Subcutaneous abdominal adipose tissue (tissue), 5 donors: ENCODE results near the gene NADSYN1.
A peak's percentile ranks its signal among the peaks of the same experiment; 100 is the strongest.

ENCODE experiments used
- H3K27ac ChIP-seq: one replicate; pipeline ENCODE4 v1.7.0; 2013; ENCODE audit warnings: low read depth, mild to moderate bottlenecking, inconsistent platforms, low read length, moderate library complexity
- H3K27me3 ChIP-seq, 5 donors: one replicate each; pipeline ENCODE4 v1.7.0; 2013; ENCODE audit warnings: low read length in 5 of 5, inconsistent platforms in 1 of 5; ENCODE audit not compliant: control insufficient read depth in 5 of 5, insufficient read depth in 4 of 5
- H3K36me3 ChIP-seq, 5 donors: one replicate each; pipeline ENCODE4 v1.7.0; 2013; ENCODE audit warnings: low read length in 5 of 5; ENCODE audit not compliant: control insufficient read depth in 5 of 5, insufficient read depth in 5 of 5
- H3K4me1 ChIP-seq, 5 donors: one replicate each; pipeline ENCODE4 v1.7.0; 2013; ENCODE audit warnings: low read length in 5 of 5, mild to moderate bottlenecking in 3 of 5, moderate library complexity in 1 of 5; ENCODE audit not compliant: control insufficient read depth in 5 of 5, insufficient read depth in 5 of 5
- H3K4me3 ChIP-seq, 5 donors: one replicate each; pipeline ENCODE4 v1.7.0; 2013; ENCODE audit warnings: low read length in 5 of 5, low read depth in 1 of 5
- H3K9ac ChIP-seq, 5 donors: one replicate each; pipeline ENCODE4 v1.7.0; 2013; ENCODE audit warnings: low read length in 5 of 5, mild to moderate bottlenecking in 4 of 5, moderate library complexity in 3 of 5
- H3K9me3 ChIP-seq, 5 donors: one replicate each; pipeline ENCODE4 v1.7.0; 2013; ENCODE audit warnings: low read length in 5 of 5; ENCODE audit not compliant: control insufficient read depth in 5 of 5
- donor health status: healthy.
- donor health status: healthy.
- donor health status: healthy.
- donor health status: healthy.
- donor health status: healthy.

The NADSYN1 gene

GRCh38 chr11:71432761-71433647 is 20.0 kb upstream of the NADSYN1 start:
- H3K27ac ChIP-seq: peak overlapping the region; percentile 35
- peaks cover 0 to 3% (median 0%) of the 10 kb centered on the region in 5 donors for H3K9me3 ChIP-seq
- peaks cover 0 to 22% (median 20%) of the 10 kb centered on the region in 5 donors for H3K36me3 ChIP-seq
- peaks cover 0 to 46% (median 35%) of the 10 kb centered on the region in 5 donors for H3K4me1 ChIP-seq
- H3K4me3 ChIP-seq: peak overlapping the region in 2 of 5 donors; percentile 1 to 6
- no peak overlapping the region for H3K9ac ChIP-seq
- no peaks in the 10 kb centered on the region for H3K27me3 ChIP-seq

- no peak overlapping the region for H3K9ac ChIP-seq
- peak overlapping the region in 3 of 5 donors; percentile 1 to 6 (median 6) for H3K4me3 ChIP-seq
- H3K9me3 ChIP-seq: no peaks in the 10 kb centered on the region
- no peaks in the 10 kb centered on the region for H3K27me3 ChIP-seq
- H3K4me1 ChIP-seq: peaks cover 0 to 40% (median 30%) of the 10 kb centered on the region in 5 donors
- no peak overlapping the region for H3K27ac ChIP-seq
- H3K36me3 ChIP-seq: peaks cover 0 to 31% (median 27%) of the 10 kb centered on the region in 5 donors
Observed at GRCh38 chr11:71433648-71434450, 19.2 kb upstream of the NADSYN1 start.

- H3K4me1 ChIP-seq: peaks cover 0 to 32% (median 22%) of the 10 kb centered on the region in 5 donors
- H3K27ac ChIP-seq: no peak overlapping the region
- H3K9ac ChIP-seq: no peak overlapping the region
- peaks cover 0 to 38% (median 35%) of the 10 kb centered on the region in 5 donors for H3K36me3 ChIP-seq
- no peaks in the 10 kb centered on the region for H3K9me3 ChIP-seq
- no peak overlapping the region for H3K4me3 ChIP-seq
- no peaks in the 10 kb centered on the region for H3K27me3 ChIP-seq
Observed at GRCh38 chr11:71434576-71435130, 18.4 kb upstream of the NADSYN1 start.

- Histone ChIP-seq H3K27ac (no peak overlapping the region), H3K4me1 (peaks cover 0 to 29% (median 19%) of the 10 kb centered on the region in 5 donors), H3K4me3 (no peak overlapping the region), H3K27me3 (no peaks in the 10 kb centered on the region), H3K36me3 (peaks cover 0 to 45% (median 43%) of the 10 kb centered on the region in 5 donors), H3K9me3 (no peaks in the 10 kb centered on the region), H3K9ac (no peak overlapping the region)
Observed at GRCh38 chr11:71435278-71435951, 17.6 kb upstream of the NADSYN1 start.

- Histone ChIP-seq H3K4me1 (peaks cover 0 to 23% (median 19%) of the 10 kb centered on the region in 5 donors), H3K9me3 (no peaks in the 10 kb centered on the region), H3K27ac (no peak overlapping the region), H3K27me3 (no peaks in the 10 kb centered on the region), H3K4me3 (no peak overlapping the region), H3K9ac (no peak overlapping the region), H3K36me3 (peaks cover 0 to 58% (median 57%) of the 10 kb centered on the region in 5 donors)
Observed at GRCh38 chr11:71436861-71437260, 16.1 kb upstream of the NADSYN1 start.

- H3K4me3 ChIP-seq: no peak overlapping the region
- peaks cover 0 to 17% (median 16%) of the 10 kb centered on the region in 5 donors for H3K4me1 ChIP-seq
- no peaks in the 10 kb centered on the region for H3K27me3 ChIP-seq
- H3K9me3 ChIP-seq: no peaks in the 10 kb centered on the region
- peaks cover 0 to 63% (median 61%) of the 10 kb centered on the region in 5 donors for H3K36me3 ChIP-seq
- no peak overlapping the region for H3K9ac ChIP-seq
- H3K27ac ChIP-seq: no peak overlapping the region
Observed at GRCh38 chr11:71437399-71437798, 15.6 kb upstream of the NADSYN1 start.

GRCh38 chr11:71437879-71438278 is 15.1 kb upstream of the NADSYN1 start:
- H3K27me3 ChIP-seq: no peaks in the 10 kb centered on the region
- no peak overlapping the region for H3K4me3 ChIP-seq
- H3K4me1 ChIP-seq: peaks cover 0 to 12% (median 12%) of the 10 kb centered on the region in 5 donors
- H3K36me3 ChIP-seq: peaks cover 0 to 66% (median 61%) of the 10 kb centered on the region in 5 donors
- no peaks in the 10 kb centered on the region for H3K9me3 ChIP-seq
- H3K27ac ChIP-seq: no peak overlapping the region
- H3K9ac ChIP-seq: no peak overlapping the region

- Histone ChIP-seq H3K4me3 (no peak overlapping the region), H3K27me3 (no peaks in the 10 kb centered on the region), H3K4me1 (peaks cover 0 to 5% (median 5%) of the 10 kb centered on the region in 5 donors), H3K9me3 (no peaks in the 10 kb centered on the region), H3K36me3 (peaks cover 0 to 73% (median 68%) of the 10 kb centered on the region in 5 donors), H3K9ac (no peak overlapping the region), H3K27ac (no peak overlapping the region)
Observed at GRCh38 chr11:71438650-71439049, 14.4 kb upstream of the NADSYN1 start.

GRCh38 chr11:71440021-71440755 is 12.8 kb upstream of the NADSYN1 start:
- H3K27ac ChIP-seq: no peak overlapping the region
- H3K36me3 ChIP-seq: peaks cover 0 to 80% (median 71%) of the 10 kb centered on the region in 5 donors
- H3K9me3 ChIP-seq: no peaks in the 10 kb centered on the region
- H3K4me3 ChIP-seq: no peak overlapping the region
- no peak overlapping the region for H3K9ac ChIP-seq
- H3K4me1 ChIP-seq: no peaks in the 10 kb centered on the region
- H3K27me3 ChIP-seq: no peaks in the 10 kb centered on the region
